Measurements from ENCODE around the gene MGAT4D. TPM values are rescaled to one million over a fixed set of nuclear protein-coding genes. Genes with fewer than 3 reads are reported as not detected.

The MGAT4D gene
- total and polyA plus RNA-seq, 8 donors, result 0.43 TPM; not detected in 7

- no peak for FAIRE-seq
- intact Hi-C loops (cut with DNase I), result no loop called here
- H3K36me3 ChIP-seq, result no peaks in the 10 kb centered on the region
- no peak overlapping the region for H3K27ac ChIP-seq
- H3K4me1 ChIP-seq, result no peaks in the 10 kb centered on the region
- no peaks in the 10 kb centered on the region for H3K27me3 ChIP-seq
- no peak for TF ChIP-seq CTCF (IDR thresholded peaks at IDR 0.05)
- no peak overlapping the region for H3K4me3 ChIP-seq
- no peak for DNase-seq
- WGBS, 2 donors, result 78 to 80% methylated on average over 2 of the region's 2 CpGs
- H3K9me3 ChIP-seq, result no peaks in the 10 kb centered on the region
- ATAC-seq, result no peak
Measured at GRCh38 chr4:140400111-140400510, 98.0 kb downstream of the MGAT4D start.

- intact Hi-C loops (cut with DNase I), result no loop called here
- no peak overlapping the region for H3K4me3 ChIP-seq
- no peaks in the 10 kb centered on the region for H3K36me3 ChIP-seq
- ATAC-seq (no peak), DNase-seq (no peak), FAIRE-seq (no peak)
- no peaks in the 10 kb centered on the region for H3K4me1 ChIP-seq
- no peak for TF ChIP-seq CTCF (IDR thresholded peaks at IDR 0.05)
- no peaks in the 10 kb centered on the region for H3K9me3 ChIP-seq
- no peak overlapping the region for H3K27ac ChIP-seq
- WGBS, 2 donors, result 67 to 73% methylated on average over 5 of the region's 5 CpGs
- H3K27me3 ChIP-seq, result no peaks in the 10 kb centered on the region
Measured at GRCh38 chr4:140395668-140396067, 102.4 kb downstream of the MGAT4D start.

Other genes starting within 250 kb of the MGAT4D start
- gene SCOC, start 124.6 kb downstream of the MGAT4D start, total RNA-seq, result 10 to 100 TPM; 19.4 to 45.6 (median 35.4) TPM
- 10 to 100 TPM; 28.4 to 62.5 TPM for gene SCOC, start 124.6 kb downstream of the MGAT4D start, polyA plus RNA-seq
- gene CLGN, start 70.6 kb downstream of the MGAT4D start, total RNA-seq, result 1 to 10 TPM in 3 of 6 donors, under 1 TPM in 3; 0.65 to 3.2 (median 1.0) TPM
- 1 to 10 TPM; 1.1 to 5.8 TPM for gene CLGN, start 70.6 kb downstream of the MGAT4D start, polyA plus RNA-seq
- 10 to 100 TPM in 5 of 6 donors, 1 to 10 TPM in 1; 9.9 to 18.3 (median 13.3) TPM for gene ELMOD2, start 25.9 kb upstream of the MGAT4D start, total RNA-seq
- gene ELMOD2, start 25.9 kb upstream of the MGAT4D start, polyA plus RNA-seq, result 1 to 10 TPM; 5.0 to 7.5 TPM
- not detected for gene UCP1, start 70.7 kb upstream of the MGAT4D start, total RNA-seq
- gene UCP1, start 70.7 kb upstream of the MGAT4D start, polyA plus RNA-seq, result under 1 TPM in 1 of 2 donors, not detected in 1; 0.11 TPM

Measured in pancreas (tissue), 10 donors.